OCI-LY3 (cell line): ENCODE data around the gene CBR3.

Experiments
- CTCF ChIP-seq: fragments of 200-600, 300-600 bp; sonication (generic); IDR thresholded peaks from 2 replicates; pipeline ENCODE4 v1.5.1; 2014; ENCODE audit warnings: antibody characterized with exemption, low read length, low read depth
- EZH2phosphoT487 ChIP-seq: fragments of 200-600 bp; shearing (Covaris generic); IDR thresholded peaks from 2 replicates; pipeline ENCODE4 v1.6.1; 2018; ENCODE audit warnings: antibody characterized with exemption, mixed run types, low read depth

- TF ChIP-seq CTCF, result no peak
- TF ChIP-seq EZH2phosphoT487, result no peak
Measured at GRCh38 chr21:36165356-36165755, 30.5 kb downstream of the CBR3 start.
